Measurements from ENCODE around the gene VPS51.

VPS51 gene

GRCh38 chr11:65104628-65105027 is 8.6 kb downstream of the VPS51 start:
- no peak overlapping the region for H3K4me3 ChIP-seq (ENCODE audit: low read depth, low read length)

- no peak overlapping the region for H3K4me3 ChIP-seq (ENCODE audit: low read depth, low read length)
Observed at GRCh38 chr11:65107078-65107477, 11.1 kb downstream of the VPS51 start.

- no peak overlapping the region for H3K4me3 ChIP-seq (ENCODE audit: low read depth, low read length)
Observed at GRCh38 chr11:65107751-65108468, 11.9 kb downstream of the VPS51 start.

GRCh38 chr11:65108469-65109123 is 12.6 kb downstream of the VPS51 start:
- no peak overlapping the region for H3K4me3 ChIP-seq (ENCODE audit: low read depth, low read length)

GRCh38 chr11:65109231-65110198 is 13.5 kb downstream of the VPS51 start:
- no peak overlapping the region for H3K4me3 ChIP-seq (ENCODE audit: low read depth, low read length)

- H3K4me3 ChIP-seq (ENCODE audit: low read depth, low read length) = no peak overlapping the region
Observed at GRCh38 chr11:65110354-65110861, 14.4 kb downstream of the VPS51 start.

GRCh38 chr11:65111159-65111743 is 15.2 kb downstream of the VPS51 start:
- H3K4me3 ChIP-seq (ENCODE audit: low read depth, low read length) = no peak overlapping the region

- peak within 1 kb of the TSS; percentile 65 for H3K4me3 ChIP-seq (ENCODE audit: low read depth, low read length)
Observed at GRCh38 chr11:65111744-65112545, 15.9 kb downstream of the VPS51 start, which contains the start of gene TM7SF2. TSS of gene TM7SF2 (plus strand) at chr11:65111872. CDS start at chr11:65112016, 144 bp downstream.

GRCh38 chr11:65112546-65113360 is 16.7 kb downstream of the VPS51 start:
- peak overlapping the region; percentile 65 for H3K4me3 ChIP-seq (ENCODE audit: low read depth, low read length)

- H3K4me3 ChIP-seq (ENCODE audit: low read depth, low read length) = peak overlapping the region; percentile 8
Observed at GRCh38 chr11:65113361-65113756, 17.3 kb downstream of the VPS51 start.

GRCh38 chr11:65113839-65114238 is 17.8 kb downstream of the VPS51 start:
- no peak overlapping the region for H3K4me3 ChIP-seq (ENCODE audit: low read depth, low read length)

GRCh38 chr11:65114538-65115171 is 18.6 kb downstream of the VPS51 start:
- H3K4me3 ChIP-seq (ENCODE audit: low read depth, low read length) = no peak overlapping the region

- H3K4me3 ChIP-seq (ENCODE audit: low read depth, low read length) = no peak overlapping the region
Observed at GRCh38 chr11:65115361-65116082, 19.5 kb downstream of the VPS51 start.

GRCh38 chr11:65116370-65117205 is 20.6 kb downstream of the VPS51 start:
- peak overlapping the region; percentile 79 for H3K4me3 ChIP-seq (ENCODE audit: low read depth, low read length)

GRCh38 chr11:65117206-65118096 is 21.4 kb downstream of the VPS51 start, which contains the start of gene ZNHIT2:
TSS of gene ZNHIT2 (minus strand) at chr11:65117701. CDS start at chr11:65117653, 48 bp downstream.
- H3K4me3 ChIP-seq (ENCODE audit: low read depth, low read length) = peak within 1 kb of the TSS; percentile 79

All from iPS-11a (cell line).